Measurements from ENCODE around the gene CGB3.
"Not testable (repeated sequence)": the region's sequence is repeated elsewhere in the genome, so short reads cannot be mapped to it uniquely, and the experiment has no call there.

DNA sequence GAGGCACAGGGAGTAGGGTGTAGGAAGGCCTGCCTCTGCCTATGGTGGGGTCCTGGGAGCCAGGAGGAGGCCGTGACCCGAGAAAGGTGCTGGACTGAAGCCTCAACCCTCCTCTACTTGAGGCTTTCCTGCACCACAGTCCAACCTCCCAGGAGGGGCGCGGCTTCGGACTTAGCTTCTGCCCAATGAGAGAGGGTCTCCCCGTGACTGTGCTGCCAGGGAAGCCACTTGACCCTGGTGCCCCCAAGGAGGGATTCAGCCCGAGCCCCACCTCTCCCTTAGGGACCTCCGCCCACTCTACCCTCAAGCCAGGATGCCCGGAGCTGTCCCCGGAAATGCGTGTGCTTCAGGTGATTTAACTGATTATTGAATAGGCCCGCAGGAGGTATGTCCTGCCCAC lies 24.9 kb upstream of the CGB3 start, which contains the start of gene CGB8:
- not testable (repeated sequence) for TF ChIP-seq SRF (IDR thresholded peaks at IDR 0.05; ENCODE audit: low read depth in 2 of 2, low read length in 2 of 2); DPF2 (IDR thresholded peaks at IDR 0.05); POU2F2 (IDR thresholded peaks at IDR 0.05; ENCODE audit: borderline replicate concordance, low read depth, low read length)
- TF ChIP-seq, protein P1, sequence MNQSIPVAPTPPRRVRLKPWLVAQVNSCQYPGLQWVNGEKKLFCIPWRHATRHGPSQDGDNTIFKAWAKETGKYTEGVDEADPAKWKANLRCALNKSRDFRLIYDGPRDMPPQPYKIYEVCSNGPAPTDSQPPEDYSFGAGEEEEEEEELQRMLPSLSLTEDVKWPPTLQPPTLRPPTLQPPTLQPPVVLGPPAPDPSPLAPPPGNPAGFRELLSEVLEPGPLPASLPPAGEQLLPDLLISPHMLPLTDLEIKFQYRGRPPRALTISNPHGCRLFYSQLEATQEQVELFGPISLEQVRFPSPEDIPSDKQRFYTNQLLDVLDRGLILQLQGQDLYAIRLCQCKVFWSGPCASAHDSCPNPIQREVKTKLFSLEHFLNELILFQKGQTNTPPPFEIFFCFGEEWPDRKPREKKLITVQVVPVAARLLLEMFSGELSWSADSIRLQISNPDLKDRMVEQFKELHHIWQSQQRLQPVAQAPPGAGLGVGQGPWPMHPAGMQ (IDR thresholded peaks at IDR 0.05; ENCODE audit: borderline replicate concordance) = not testable (repeated sequence)
- TF ChIP-seq, protein P2, sequence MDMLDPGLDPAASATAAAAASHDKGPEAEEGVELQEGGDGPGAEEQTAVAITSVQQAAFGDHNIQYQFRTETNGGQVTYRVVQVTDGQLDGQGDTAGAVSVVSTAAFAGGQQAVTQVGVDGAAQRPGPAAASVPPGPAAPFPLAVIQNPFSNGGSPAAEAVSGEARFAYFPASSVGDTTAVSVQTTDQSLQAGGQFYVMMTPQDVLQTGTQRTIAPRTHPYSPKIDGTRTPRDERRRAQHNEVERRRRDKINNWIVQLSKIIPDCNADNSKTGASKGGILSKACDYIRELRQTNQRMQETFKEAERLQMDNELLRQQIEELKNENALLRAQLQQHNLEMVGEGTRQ (IDR thresholded peaks at IDR 0.05; ENCODE audit: borderline replicate concordance, low read depth, low read length) = not testable (repeated sequence)

Data from GM12878 (cell line).